Measurements from ENCODE around the gene ZNF408.
"Not testable (repeated sequence)": the region's sequence is repeated elsewhere in the genome, so short reads cannot be mapped to it uniquely, and the experiment has no call there.

The ZNF408 gene

DNA sequence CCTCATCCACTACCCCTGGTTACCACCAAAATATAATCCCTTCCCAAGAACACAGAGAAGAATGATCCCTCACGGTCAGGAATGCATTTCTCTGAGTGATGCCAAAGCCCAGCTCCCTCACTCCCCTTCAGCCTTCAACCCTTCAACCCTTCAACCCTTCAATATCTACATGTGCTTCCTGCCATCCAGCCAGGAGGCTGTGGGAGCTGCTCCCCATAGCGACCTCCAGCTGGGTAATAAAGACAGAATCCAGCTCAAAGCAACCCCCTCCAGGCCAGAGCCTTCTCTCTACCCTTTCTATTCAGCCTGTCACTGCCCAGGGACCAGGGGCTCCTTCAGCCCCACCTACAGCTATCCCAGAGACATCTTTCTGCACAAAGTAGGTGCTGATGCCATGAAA is 3.1 kb upstream of the ZNF408 start:
- DNase-seq (ENCODE audit: low spot score): no peak

DNA sequence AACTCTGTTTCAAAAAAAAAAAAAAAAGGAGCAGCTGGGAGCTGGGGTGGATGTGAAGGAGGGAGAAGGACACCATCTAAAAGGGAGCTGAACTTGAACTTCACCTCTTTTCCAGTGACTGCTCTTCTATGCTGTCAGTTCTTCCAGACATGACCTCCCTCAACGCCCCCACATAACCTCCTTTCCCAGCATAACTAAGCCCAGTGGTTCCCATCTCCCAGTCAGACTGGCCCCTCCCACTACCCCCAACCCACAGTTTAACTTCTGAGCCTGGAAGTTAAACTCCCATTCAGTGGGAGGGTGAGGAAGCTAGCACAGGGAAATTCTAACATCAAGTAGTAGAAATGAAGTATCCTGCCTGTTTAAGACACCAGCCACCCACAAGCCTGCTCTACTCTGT is 2.2 kb upstream of the ZNF408 start:
- DNase-seq (ENCODE audit: low spot score): no peak

DNA sequence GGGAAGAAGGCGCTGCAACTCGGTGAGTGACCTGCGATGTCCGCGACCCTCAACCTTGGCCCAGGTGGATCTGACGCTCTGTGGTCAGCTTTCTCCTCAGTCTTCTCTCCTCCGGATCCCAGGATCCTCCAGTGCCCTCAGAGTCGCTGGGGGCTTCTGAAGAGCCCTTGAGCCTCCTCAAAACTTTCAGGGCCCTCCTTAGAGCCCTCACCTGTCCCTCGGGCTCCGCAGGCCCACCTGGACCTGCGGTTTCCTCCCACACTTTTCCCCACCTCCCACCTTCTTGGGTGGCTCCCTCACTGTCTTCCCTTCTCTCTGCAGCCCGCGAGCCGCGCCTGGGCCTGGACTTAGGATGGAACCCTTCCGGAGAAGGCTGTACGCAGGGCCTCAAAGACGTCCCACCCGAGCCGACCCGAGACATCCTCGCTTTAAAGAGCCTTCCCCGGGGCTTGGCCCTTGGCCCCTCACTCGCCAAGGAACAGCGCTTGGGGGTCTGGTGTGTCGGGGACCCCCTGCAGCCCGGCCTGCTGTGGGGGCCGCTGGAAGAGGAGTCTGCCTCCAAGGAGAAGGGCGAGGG is 335 bp downstream of the ZNF408 start:
- no peak for DNase-seq (ENCODE audit: low spot score)

DNA sequence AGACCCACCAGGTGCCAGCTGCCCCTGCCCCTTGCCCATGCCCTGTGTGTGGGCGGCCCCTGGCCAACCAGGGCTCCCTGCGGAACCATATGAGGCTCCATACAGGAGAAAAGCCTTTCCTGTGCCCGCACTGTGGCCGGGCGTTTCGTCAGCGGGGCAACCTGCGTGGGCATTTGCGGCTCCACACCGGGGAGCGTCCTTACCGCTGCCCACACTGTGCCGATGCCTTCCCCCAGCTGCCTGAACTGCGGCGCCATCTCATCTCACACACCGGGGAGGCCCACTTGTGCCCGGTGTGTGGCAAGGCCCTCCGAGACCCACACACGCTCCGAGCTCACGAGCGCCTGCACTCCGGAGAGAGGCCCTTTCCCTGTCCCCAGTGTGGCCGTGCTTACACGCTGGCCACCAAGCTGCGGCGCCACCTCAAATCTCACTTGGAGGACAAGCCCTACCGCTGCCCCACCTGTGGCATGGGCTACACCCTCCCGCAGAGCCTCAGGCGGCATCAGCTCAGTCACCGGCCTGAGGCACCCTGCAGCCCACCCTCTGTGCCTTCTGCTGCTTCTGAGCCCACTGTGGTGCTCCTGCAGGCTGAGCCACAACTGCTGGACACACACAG is 4.3 kb downstream of the ZNF408 start:
- DNase-seq (ENCODE audit: low spot score): no peak

DNA sequence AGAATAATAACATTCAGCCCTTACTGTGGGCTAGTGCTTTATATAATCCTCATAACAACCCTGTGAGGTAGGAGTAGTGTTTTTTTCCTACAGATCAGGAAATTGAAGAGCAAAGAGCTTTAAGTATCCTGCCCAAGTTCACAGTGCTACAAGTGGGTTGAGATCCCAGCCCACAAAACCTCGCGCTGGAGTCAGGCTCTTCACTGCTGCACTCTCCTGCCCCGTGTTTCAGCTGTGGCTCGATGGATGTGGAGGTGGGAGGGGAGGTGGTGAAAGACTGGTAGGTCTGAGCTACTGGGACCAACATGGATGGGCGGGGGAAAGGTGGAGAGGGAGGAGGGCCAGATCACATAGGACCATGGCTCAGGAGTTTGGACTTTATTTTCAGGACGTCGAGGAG is 6.1 kb downstream of the ZNF408 start:
- DNase-seq (ENCODE audit: low spot score): no peak

DNA sequence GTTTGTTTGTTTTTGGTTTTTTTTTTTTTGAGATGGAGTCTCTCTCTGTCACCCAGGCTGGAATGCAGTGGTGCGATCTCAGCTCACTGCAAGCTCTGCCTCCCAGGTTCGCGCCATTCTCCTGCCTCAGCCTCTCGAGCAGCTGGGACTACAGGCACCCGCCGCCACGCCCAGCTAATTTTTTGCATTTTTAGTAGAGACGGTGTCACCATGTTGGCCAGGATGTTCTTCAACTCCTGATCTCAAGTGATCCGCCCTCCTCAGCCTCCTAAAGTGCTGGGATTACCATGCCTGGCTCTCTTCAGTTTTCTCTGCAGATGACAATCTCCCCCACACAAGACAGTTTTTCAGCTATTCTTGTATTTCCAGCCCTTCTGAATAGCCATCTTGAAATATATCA is 8.5 kb downstream of the ZNF408 start:
- DNase-seq (ENCODE audit: low spot score): not testable (repeated sequence)

DNA sequence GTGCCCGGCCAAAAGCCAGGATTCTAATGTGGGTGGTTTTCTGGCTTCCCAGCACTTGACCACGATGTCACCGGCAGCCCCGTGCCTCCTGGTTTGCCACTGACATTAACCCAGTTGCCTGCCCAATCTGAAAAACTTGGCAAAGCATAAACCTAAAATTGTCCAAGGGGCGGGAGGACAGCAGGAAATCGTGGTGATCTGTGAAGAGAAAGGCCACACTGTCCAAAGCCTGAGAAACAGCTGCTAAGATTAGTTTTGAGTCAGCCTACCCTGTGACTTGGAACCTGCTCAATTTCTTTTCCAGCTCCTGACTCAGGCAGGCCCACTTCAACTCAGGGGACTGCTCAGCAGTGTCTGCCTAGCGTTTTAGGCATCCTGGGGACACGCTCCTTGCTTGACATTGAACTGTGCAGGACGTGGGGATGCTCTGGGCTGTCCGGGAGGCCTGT is 10.0 kb downstream of the ZNF408 start:
- no peak for DNase-seq (ENCODE audit: low spot score)

DNA sequence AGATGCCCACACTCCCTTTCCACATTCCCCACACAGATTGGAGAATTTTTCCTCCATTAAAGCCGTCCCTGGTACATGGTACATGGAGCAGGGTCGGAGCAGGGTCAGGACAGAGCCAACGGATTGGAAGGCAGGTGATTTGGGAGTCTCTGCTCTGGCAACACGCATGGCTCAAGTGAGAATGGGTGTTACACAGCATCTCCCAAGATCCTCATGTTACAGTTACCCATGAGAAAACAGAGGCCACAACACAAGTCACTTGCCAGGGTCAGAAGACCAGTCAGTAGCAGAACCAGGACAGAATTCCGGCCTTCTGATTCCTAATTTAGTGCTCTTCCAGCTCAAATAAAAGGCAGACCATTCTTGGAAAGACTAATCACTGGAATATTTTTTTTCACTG is 10.5 kb downstream of the ZNF408 start:
- no peak for DNase-seq (ENCODE audit: low spot score)

DNA sequence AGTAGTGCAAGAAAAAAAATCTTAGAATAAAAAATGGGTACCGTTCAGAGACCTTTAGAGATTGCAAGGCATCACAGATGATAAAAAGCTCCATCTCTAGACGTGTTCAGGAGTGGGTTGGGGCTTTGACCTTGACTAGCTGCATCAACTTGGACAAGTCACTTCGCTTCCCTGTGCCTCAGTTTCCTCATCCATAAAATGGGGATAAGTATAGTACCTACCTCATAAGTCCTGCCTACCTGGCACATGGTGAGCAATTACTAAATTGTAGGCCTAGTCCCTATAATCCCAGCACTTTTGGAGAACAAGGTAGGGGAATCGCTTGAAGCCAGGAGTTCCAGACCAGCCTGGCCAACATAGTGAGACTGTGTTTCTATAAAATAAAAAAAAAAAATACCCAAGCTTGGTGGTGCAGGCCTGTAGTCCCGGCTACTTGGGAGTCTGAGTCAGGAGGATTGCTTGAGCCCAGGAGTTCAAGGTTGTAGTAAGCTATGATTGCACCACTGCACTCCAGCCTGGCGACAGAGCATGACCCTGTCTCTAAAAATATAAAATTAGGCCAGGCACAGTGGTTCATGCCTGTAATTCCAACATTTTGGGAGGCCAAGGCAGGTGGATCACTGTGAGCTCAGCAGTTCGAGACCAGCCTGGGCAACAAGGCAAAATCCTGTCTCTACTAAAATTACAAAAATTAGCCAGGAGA is 12.2 kb downstream of the ZNF408 start:
- DNase-seq (ENCODE audit: low spot score): no peak

DNA sequence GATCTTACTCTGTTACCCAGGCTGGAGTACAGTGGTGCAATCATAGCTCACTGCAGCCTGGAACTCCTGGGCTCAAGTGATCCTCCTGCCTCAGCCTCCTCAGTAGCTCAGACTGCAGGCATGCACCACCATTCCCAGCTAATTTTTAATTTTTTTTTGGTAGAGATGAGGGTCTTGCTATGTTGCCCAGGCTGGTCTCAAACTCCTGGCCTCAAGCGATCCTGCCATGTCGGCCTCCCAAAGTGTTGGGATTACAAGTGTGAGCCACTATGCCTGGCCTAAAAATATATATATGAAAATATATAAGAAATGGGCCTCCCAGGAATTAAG is 17.0 kb downstream of the ZNF408 start:
- DNase-seq (ENCODE audit: low spot score): not testable (repeated sequence)

DNA sequence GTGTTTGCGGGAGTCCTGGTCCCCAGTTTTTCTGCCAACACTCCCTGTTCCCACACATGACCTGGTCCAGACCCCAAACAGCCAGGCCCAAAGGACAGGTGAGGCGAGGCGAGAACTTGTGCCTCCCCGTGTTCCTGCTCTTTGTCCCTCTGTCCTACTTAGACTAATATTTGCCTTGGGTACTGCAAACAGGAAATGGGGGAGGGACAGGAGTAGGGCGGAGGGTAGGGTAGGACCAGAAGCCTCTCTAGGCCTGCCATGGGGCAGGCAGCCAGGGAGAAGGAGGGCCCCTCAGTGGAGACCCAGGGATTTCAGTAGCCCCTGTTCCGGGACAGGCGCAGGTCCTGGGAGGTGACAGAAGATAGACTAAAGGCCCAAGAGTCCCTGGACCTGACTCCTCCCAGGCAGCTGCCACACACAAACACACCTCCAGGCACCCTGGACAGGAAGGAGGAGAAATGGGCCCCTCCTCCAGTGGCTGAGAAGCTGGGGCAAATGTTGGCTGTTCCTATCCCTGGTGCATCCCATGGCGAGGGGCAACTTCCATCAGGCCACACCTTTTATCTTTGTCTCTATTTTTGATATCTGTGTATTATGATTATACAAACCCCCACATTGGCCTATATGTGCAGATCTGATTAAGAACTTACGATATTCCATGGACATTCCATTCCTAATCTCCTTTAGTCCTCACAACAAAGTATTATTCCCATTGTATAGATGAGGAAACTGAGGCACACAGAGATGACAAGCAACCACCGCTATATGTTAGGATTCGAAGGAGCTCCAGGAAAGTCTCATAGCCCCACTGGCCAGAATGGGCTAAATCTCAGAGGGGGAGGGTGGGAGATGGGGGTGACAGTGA is 17.6 kb downstream of the ZNF408 start:
- no peak for DNase-seq (ENCODE audit: low spot score)

DNA sequence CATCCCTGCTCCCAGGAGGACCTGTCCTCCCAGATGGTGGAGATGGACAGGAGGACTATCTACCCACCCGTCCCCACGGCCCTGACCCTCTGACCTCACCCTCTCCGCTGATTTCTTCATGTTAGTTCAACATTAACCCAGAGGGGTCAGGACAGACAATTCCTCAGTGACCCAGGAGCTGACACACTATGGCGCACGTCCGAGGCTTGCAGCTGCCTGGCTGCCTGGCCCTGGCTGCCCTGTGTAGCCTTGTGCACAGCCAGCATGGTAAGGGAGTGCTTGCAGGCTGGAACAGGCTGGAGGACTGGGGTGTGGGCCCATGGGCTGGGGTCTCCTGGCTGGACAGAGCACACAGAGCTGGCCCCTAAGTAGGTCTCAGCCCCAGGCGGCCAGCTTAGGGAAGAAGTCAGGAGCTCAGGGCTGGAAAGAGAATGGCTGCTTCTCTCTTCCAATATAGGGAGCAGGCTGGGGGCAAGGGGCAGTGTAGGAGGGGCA is 18.3 kb downstream of the ZNF408 start, which contains the start of gene F2:
TSS of gene F2 (plus strand) at position 166 of the 495 bp plus-strand sequence. CDS start at position 189, 23 bp downstream.
- DNase-seq (ENCODE audit: low spot score): no peak

DNA sequence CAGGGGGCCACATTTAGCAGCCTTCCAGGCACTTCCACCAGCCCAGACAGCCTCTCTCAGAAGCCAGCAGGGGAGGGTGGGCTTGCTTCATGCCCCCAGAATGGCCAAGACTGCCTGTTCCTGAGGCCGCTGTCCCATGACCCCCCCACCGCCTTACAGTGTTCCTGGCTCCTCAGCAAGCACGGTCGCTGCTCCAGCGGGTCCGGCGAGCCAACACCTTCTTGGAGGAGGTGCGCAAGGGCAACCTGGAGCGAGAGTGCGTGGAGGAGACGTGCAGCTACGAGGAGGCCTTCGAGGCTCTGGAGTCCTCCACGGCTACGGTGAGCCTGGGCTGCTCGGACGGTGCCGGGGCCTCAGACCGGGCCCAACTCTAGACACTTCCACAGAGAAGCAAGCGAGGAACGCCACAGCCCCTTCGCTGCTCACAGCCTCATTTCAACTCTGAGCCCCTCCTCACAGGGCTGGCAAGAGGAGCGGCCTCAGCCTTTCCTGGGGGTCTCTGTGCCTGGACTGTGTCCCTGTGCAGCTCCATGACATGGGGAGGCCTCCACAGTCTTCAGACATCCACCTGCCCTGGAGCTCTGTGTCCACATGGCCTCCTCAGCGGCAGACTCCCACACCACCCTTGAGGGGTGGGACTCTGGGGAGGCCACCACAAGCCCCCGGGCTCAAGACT is 18.9 kb downstream of the ZNF408 start:
- no peak for DNase-seq (ENCODE audit: low spot score)

DNA sequence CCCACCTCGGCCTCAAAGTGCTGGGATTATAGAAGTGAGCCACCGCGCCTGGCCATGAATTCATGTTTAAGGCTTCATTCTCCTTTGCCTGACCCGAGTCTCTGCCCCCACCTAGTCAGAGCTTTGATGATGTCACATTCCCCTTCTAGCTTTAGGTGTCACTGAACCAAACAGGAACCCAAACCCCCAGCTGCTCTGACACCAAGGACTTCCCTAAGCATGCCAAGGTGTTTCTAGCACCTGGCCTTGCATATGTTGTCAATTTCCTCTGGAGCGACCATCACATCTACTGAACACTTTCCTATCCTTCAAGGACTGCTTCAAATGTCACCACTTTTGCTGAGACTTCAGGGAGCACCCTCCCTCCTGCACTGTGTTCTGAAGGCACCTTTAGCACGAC is 20.5 kb downstream of the ZNF408 start:
- DNase-seq (ENCODE audit: low spot score): no peak

DNA sequence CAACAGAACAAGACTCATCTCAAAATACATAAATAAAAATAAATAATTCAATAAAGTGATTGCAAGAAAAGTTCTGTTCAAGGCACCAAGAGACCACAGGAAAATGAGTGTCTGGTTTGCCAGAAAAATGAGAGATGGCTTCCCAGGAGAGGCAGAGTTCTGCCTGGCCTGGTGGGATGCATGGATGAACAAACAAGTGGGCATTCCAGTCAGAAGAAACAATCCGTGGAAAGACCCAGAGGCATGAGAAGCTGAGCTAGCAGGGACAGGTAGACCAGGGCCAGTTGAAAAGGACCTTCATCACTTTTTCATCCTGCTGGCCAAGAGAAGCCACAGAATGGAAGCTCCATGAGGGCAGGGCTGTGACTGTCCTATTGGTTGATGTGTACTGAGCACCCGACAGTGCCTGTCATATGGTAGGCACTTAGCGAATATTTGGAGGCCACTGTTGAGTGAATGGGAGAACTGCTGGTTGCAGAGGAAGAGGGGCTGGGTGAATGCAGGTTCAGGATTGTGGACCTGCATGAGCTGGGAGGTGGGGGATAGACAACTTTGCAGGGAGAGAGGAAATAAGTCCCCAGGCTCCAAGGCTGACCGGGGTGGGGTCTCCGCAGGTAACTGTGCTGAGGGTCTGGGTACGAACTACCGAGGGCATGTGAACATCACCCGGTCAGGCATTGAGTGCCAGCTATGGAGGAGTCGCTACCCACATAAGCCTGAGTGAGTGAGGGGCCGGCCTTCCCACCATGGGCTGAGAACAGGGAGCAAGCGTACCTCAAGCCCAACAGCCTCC is 21.9 kb downstream of the ZNF408 start:
- DNase-seq (ENCODE audit: low spot score): no peak

DNA sequence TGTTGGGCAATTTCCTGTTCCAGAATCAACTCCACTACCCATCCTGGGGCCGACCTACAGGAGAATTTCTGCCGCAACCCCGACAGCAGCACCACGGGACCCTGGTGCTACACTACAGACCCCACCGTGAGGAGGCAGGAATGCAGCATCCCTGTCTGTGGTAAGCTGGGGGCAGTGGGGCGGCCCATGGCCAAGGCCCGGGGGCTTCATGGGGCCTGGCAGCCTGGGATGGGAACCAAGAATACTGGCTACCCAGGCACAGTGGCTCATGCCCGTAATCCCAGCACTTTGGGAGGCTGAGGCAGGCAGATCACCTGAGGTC is 22.5 kb downstream of the ZNF408 start:
- no peak for DNase-seq (ENCODE audit: low spot score)

DNA sequence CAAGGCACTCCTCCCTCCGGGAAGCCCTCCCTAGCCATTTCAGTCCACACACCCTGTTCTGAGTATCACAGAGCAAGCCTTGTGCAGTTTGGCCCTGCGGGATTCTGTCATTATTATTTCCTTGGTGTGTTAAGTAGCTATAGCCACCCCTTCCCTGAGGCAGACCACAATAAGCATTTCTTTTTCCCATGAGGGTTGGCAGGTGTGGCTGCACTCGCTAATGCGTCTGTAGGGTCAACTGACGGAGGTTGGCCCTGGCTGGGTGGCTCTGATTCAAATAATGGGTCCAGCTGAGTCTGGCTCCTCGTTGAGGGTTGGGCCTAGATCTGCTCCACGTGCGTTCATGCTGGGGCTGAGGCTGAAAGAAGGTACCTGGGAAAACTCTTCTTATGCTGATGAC is 23.3 kb downstream of the ZNF408 start:
- no peak for DNase-seq (ENCODE audit: low spot score)

DNA sequence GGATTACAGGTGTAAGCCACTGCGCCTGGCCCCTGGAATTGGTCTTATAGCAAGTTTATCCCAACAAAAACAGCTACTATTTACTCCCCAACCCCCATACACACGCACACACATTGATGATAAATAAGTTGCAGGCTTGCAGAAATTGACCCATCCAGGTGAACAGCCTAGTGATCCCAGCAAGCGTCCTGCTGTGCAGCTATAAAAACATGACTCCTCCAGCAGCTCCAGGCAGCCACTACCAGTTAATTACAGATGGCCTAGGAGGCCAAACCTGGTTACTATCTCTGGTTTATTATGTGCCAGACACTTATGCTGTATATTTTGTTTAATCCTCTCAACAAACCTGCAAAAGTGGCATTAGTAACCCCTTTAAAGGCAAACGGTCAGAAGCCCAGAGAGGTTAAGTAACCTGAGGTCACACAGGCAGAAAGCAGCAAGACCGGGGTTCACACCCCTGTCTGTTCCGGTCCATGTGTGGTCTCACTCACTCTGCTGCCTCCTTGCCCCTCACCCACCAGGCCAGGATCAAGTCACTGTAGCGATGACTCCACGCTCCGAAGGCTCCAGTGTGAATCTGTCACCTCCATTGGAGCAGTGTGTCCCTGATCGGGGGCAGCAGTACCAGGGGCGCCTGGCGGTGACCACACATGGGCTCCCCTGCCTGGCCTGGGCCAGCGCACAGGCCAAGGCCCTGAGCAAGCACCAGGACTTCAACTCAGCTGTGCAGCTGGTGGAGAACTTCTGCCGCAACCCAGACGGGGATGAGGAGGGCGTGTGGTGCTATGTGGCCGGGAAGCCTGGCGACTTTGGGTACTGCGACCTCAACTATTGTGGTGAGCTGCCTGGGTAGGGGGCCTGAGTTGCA is 24.7 kb downstream of the ZNF408 start:
- no peak for DNase-seq (ENCODE audit: low spot score)

DNA sequence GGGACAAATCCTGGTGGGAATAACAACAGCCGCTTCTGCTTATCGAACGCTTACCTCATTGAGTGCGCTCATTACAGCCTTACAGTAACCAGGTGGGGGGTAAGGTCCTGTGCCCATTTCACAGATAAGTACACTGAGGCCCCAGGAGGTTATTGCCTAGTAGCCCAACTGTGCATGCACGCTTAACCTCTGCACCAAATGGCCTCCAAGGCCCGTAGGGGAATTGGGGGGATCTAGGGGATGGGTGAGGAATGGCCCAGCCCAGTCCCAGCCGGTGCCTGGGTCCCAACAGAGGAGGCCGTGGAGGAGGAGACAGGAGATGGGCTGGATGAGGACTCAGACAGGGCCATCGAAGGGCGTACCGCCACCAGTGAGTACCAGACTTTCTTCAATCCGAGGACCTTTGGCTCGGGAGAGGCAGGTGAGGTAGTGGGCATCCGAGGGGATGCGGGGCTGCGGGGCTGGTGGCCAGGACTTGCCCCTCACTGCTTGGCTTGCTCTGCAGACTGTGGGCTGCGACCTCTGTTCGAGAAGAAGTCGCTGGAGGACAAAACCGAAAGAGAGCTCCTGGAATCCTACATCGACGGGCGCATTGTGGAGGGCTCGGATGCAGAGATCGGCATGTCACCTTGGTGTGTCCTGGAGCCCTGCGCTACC is 25.5 kb downstream of the ZNF408 start:
- no peak for DNase-seq (ENCODE audit: low spot score)

Data from globus pallidus (tissue), 1 donor.